Activated T-cell treated with anti-CD3 and anti-CD28 coated beads for 1 hour (primary cell): Measurements from ENCODE around the gene HLA-DRA.

ENCODE experiments used
- DNase-seq: peaks from one replicate; pipeline ENCODE4 v3.0.0-alpha.2; 2020; ENCODE audit warnings: low read depth

The HLA-DRA gene

DNA sequence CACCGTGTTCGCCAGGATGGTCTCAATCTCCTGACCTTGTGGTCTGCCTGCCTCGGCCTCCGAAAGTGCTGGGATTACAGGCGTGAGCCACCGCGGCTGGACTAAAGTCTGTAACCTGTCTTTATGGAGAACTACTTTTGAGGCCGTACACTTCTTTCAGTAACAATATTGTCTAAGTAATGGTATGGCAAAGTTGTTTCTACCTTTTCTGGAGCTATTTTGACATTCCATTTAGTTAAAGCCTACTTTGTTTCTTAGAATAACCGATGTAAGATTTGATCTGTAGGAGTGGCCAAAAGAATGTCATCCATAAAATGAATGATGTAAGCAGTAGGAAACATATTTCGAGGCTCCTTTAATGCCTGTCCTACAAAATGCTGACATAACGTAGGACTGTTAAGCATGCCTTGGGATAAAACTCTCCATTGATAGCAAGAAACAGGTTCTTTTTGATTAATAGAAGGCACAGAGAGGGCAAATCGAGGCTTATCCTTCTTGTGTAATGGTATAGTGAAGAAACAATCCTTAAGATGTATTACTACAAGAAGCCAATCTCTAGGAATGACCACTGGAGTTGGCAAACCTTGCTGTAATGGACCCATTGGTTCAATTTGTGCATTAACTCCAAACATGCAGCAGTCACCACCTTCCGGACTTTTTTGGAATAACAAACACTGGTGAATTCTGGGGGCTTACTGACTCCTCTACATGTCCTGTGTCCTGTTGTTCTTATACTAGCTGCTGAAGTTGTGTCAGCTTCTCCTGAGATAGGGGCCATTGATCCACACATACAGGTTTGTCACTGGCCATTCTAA is 35.9 kb downstream of the HLA-DRA start:
- DNase-seq: no peak

DNA sequence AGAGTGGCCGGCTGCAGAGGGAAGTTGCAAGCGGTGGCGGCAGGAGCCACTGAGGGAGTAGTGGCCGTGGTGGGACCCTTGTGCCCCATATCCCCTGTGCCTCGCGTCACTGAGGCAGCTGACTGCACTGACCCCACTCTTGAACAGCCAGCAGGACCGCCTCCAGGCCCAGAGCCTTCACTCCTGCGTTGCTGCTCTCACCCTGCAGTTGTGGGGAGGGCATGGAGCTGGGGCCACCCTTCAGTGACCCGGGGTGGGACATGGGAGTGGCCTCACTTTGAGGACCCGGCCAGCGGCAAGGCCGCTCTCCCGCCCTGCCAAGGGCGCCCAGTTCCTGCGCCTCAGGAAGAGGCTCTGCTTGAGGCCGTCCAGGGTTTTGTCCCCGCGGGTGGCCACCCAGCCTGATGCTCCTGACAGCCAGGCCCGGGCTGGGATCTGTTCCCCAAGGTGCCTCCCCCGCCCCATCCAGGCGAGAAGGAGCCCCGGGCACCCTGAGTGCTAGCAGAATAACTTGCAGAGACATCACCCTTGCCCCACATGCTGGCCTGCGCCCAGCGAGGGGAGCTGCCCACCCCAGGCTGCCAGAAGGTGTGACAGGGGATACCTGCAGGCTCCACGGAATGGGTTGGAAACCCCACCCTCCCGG is 44.4 kb downstream of the HLA-DRA start:
- no peak for DNase-seq

DNA sequence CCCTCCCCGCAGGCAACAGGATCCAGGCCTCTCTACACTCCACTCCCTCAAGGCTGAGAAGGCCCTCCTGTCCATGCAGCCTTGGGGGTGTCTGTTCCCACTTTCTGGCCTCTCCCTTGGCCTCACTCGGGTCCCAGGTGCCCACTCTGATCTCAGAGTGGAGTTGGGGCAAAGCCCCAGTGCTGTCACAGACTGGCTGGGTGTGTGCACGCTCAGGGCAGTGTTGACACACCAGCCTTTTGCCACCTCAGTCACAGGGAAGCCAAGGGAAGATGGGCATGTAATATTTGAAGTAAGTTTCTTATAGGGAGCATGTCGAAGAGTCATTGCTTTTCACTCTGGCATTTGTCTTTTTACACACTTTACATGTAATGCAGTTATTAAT is 44.9 kb downstream of the HLA-DRA start:
- DNase-seq: no peak

DNA sequence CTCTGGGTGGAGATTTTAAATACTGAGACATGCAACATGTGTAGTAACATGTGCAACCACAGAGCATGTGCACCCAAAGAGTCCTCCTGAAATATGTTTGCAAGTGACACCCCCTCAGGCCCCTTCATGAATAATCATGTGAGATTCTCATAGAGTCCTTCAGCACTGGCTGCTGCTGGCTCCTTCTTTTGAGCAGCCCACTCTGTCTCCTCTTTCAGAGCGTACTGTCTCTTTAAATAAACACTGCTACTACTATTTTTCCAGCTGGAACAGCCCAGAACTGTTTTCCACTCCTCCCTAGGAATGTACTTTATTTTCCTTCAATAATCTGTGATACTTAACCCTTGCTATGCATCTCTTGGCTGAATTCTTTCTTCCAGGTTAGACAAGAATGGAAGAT is 48.4 kb downstream of the HLA-DRA start:
- DNase-seq: no peak

DNA sequence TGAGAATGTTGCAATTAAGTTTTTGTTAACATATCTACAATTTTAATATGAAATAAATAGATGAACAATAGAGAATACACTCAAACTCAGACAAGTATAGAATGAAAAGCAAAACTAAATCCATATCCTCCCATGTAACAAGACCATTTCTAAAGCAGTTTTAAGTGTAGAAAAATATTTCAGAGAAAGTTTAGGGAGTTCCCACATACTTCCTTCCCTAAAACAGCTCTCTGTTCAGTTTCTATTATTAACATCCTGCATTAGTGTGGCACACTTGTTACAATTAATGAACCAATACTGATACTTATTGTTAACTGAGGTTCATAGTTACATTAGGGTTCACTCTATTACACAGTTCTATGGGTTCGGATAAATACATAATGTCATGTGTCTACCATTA is 52.0 kb downstream of the HLA-DRA start:
- no peak for DNase-seq

DNA sequence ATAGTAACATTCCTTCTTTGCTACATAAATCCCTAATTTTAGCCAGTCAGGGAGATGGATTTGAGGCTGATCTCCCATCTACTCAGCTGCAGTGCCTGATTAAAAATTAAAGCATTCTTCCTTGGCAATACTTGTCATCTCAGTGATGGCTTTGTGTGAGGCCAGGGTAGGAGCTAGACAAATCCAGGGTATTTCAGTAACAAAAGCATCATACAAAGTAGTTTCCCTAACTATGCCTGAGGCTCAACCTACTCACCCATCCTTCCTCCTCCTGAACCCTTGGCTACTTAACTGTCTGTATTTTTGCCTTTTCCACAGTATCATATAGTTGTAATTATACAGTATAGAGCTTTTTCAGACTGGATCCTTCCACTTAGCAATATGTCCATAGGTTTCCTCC is 52.7 kb downstream of the HLA-DRA start:
- DNase-seq: no peak
